Esophagus squamous epithelium (tissue), 4 donors: ENCODE data around the gene MOK.

ENCODE experiments used
- POLR2A ChIP-seq, 4 donors: fragments of 450-650 bp; IDR thresholded peaks; one replicate each; pipeline ENCODE4 v1.6.1; 2017; ENCODE audit warnings: antibody characterized with exemption in 4 of 4, mild to moderate bottlenecking in 4 of 4, moderate library complexity in 3 of 4
- TF ChIP-seq, protein P1 (sequence below), 6 experiments: fragments of 450-650 bp in 4 of 6; fragments of 200-600 bp in 2 of 6; sonication (generic) in 2 of 6; IDR thresholded peaks; one replicate each; pipeline ENCODE4 v1.5.1; 2016 to 2019; ENCODE audit warnings: antibody characterized with exemption in 6 of 6, mild to moderate bottlenecking in 4 of 6, moderate library complexity in 4 of 6

DNA sequence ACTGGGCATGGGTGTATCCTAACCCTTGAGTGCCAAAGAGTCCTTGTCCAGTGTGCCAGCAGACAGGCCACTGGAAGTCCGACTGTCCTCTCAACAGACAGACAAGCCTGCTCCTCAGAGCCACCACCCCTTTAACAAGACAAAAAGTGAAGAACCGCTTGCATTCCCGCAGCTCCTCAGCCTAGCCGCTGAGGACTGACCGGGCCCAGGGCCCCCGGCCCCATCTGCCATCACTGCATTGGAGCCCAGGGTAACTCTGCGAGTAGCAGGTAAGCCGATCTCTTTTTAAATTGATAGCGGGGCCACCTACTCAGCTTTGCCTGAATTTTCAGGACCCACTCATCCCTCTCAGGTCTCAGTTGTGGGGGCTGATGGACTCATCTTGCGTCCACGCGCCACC lies 68.9 kb downstream of the MOK start:
- TF ChIP-seq, protein P1, sequence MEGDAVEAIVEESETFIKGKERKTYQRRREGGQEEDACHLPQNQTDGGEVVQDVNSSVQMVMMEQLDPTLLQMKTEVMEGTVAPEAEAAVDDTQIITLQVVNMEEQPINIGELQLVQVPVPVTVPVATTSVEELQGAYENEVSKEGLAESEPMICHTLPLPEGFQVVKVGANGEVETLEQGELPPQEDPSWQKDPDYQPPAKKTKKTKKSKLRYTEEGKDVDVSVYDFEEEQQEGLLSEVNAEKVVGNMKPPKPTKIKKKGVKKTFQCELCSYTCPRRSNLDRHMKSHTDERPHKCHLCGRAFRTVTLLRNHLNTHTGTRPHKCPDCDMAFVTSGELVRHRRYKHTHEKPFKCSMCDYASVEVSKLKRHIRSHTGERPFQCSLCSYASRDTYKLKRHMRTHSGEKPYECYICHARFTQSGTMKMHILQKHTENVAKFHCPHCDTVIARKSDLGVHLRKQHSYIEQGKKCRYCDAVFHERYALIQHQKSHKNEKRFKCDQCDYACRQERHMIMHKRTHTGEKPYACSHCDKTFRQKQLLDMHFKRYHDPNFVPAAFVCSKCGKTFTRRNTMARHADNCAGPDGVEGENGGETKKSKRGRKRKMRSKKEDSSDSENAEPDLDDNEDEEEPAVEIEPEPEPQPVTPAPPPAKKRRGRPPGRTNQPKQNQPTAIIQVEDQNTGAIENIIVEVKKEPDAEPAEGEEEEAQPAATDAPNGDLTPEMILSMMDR (IDR thresholded peaks at IDR 0.05) = no peak
- no peak for TF ChIP-seq POLR2A (IDR thresholded peaks at IDR 0.05)
